ENCODE results near the gene PRDX6.

Gene PRDX6

GRCh38 chr1:173477286-173478093 is at the start of gene PRDX6:
TSS of gene PRDX6 (plus strand) at chr1:173477335. CDS start at chr1:173477398, 63 bp downstream.
- DNase-seq (ENCODE audit: insufficient read length, low spot score), result peak; percentile 61
- FAIRE-seq, result no peak
- TF ChIP-seq CTCF (IDR thresholded peaks at IDR 0.05; ENCODE audit: insufficient read depth, missing control alignments), result peak; percentile 7

- no peak for DNase-seq (ENCODE audit: insufficient read length, low spot score)
- FAIRE-seq, result no peak
- TF ChIP-seq CTCF (IDR thresholded peaks at IDR 0.05; ENCODE audit: insufficient read depth, missing control alignments), result peak; percentile 84
Measured at GRCh38 chr1:173429471-173430402, 47.4 kb upstream of the PRDX6 start.

- peak; percentile 51 for FAIRE-seq
- TF ChIP-seq CTCF (IDR thresholded peaks at IDR 0.05; ENCODE audit: insufficient read depth, missing control alignments), result no peak
- no peak for DNase-seq (ENCODE audit: insufficient read length, low spot score)
Measured at GRCh38 chr1:173430677-173431303, 46.3 kb upstream of the PRDX6 start.

GRCh38 chr1:173431304-173432045 is 45.7 kb upstream of the PRDX6 start:
- peak; percentile 99 for TF ChIP-seq CTCF (IDR thresholded peaks at IDR 0.05; ENCODE audit: insufficient read depth, missing control alignments)
- FAIRE-seq (peak; percentile 84), DNase-seq (ENCODE audit: insufficient read length, low spot score) (no peak)

GRCh38 chr1:173432331-173432730 is 44.8 kb upstream of the PRDX6 start:
- FAIRE-seq (no peak), DNase-seq (ENCODE audit: insufficient read length, low spot score) (no peak)
- TF ChIP-seq CTCF (IDR thresholded peaks at IDR 0.05; ENCODE audit: insufficient read depth, missing control alignments), result no peak

- DNase-seq (ENCODE audit: insufficient read length, low spot score), result no peak
- FAIRE-seq, result no peak
- no peak for TF ChIP-seq CTCF (IDR thresholded peaks at IDR 0.05; ENCODE audit: insufficient read depth, missing control alignments)
Measured at GRCh38 chr1:173433751-173434326, 43.3 kb upstream of the PRDX6 start.
